Spleen (tissue), 11 donors: ENCODE data around the gene NKAIN2. TPM values are rescaled to one million over a fixed set of nuclear protein-coding genes. Genes with fewer than 3 reads are reported as not detected.

Source experiments
- DNase-seq: peaks from one replicate; pipeline ENCODE4 v3.0.0-alpha.2; 2020
- H3K27ac ChIP-seq, 8 donors: fragments of 200-600 bp; sonication (generic) in 7 of 8; 1 replicate in 4 of 8; 2 replicates in 4 of 8; pipeline versions ENCODE4 v1.5.0 to v1.8.0; 2016 to 2021; ENCODE audit warnings: inconsistent platforms in 4 of 8, mild to moderate bottlenecking in 4 of 8, moderate library complexity in 1 of 8
- H3K27me3 ChIP-seq, 7 donors: fragments of 200-600 bp; sonication (generic) in 6 of 7; replicated peaks in 1 of 7; 1 replicate in 4 of 7; 2 replicates in 3 of 7; pipeline versions ENCODE4 v1.5.0 to v1.8.0; 2016 to 2021; ENCODE audit warnings: inconsistent platforms in 3 of 7, mild to moderate bottlenecking in 1 of 7
- H3K36me3 ChIP-seq, 6 donors: fragments of 200-600 bp; sonication (generic) in 5 of 6; 1 replicate in 4 of 6; 2 replicates in 2 of 6; pipeline versions ENCODE4 v1.5.0 to v1.8.0; 2016 to 2021; ENCODE audit warnings: inconsistent platforms in 2 of 6
- H3K4me1 ChIP-seq, 6 donors: fragments of 200-600 bp; sonication (generic) in 5 of 6; 1 replicate in 3 of 6; 2 replicates in 3 of 6; pipeline versions ENCODE4 v1.5.0 to v1.8.0; 2016 to 2021; ENCODE audit warnings: inconsistent platforms in 3 of 6
- H3K4me3 ChIP-seq, 8 donors: fragments of 200-600 bp; sonication (generic) in 7 of 8; 1 replicate in 4 of 8; 2 replicates in 4 of 8; pipeline versions ENCODE4 v1.5.0 to v1.8.0; 2016 to 2021; ENCODE audit warnings: inconsistent platforms in 4 of 8, mild to moderate bottlenecking in 4 of 8, moderate library complexity in 2 of 8
- H3K9me3 ChIP-seq, 8 donors: fragments of 200-600 bp; sonication (generic) in 7 of 8; 1 replicate in 4 of 8; 2 replicates in 4 of 8; pipeline versions ENCODE4 v1.5.0 to v1.8.0; 2016 to 2021; ENCODE audit warnings: inconsistent platforms in 4 of 8
- POLR2A ChIP-seq, 3 donors: fragments of 450-650 bp; IDR thresholded peaks; one replicate each; pipeline ENCODE4 v1.5.1; 2017; ENCODE audit warnings: antibody characterized with exemption in 3 of 3, mild to moderate bottlenecking in 1 of 3
- POLR2AphosphoS5 ChIP-seq, 3 donors: sonication (generic); formaldehyde crosslinking; IDR thresholded peaks; one replicate each; pipeline ENCODE4 v1.5.1; 2017; ENCODE audit warnings: antibody characterized with exemption in 3 of 3
- WGBS, 5 donors: extraction: QIAGEN DNeasy Blood & Tissue Kit in 3 of 5; methylation state at CpG; one replicate each; pipeline versions ENCODE4 v1.1.5 to v1.1.7; 2013 to 2018; 5-methylcytosine and 5-hydroxymethylcytosine counted together
- intact Hi-C: fragments of 100-400 bp; cut with DNase I; formaldehyde crosslinking; loops from one replicate; pipeline ENCODE4 v1.15.0; 2023; ENCODE audit warnings: low total_unique reads
- polyA plus RNA-seq, 3 donors: library from polyadenylated mRNA; stranded (reverse); fragments of 200-250 nt; gene quantifications; one replicate each; pipeline ENCODE4 v1.2.1, GENCODE V29; 2013
- total RNA-seq, 7 donors: library from RNA; depleted of rRNA in 3 of 7; stranded (reverse); fragments of >200 nt in 3 of 7; fragmentation: NEBNext Ultra II Directional in 4 of 7; extraction: Animal tissue kit (Norgen Biotek cat#: 25700) in 4 of 7; gene quantifications; one replicate each; pipeline versions ENCODE4 v1.1.0 to v1.2.1, GENCODE V29; 2016 to 2021
- TF ChIP-seq, protein P1 (sequence below), 11 experiments: fragments of 200-600 bp in 7 of 11; fragments of 450-650 bp in 4 of 11; sonication (generic) in 4 of 11; IDR thresholded peaks in 8 of 11; conservative IDR thresholded peaks in 3 of 11; 1 replicate in 7 of 11; 2 replicates in 4 of 11; pipeline versions ENCODE4 v1.4.0 to v1.8.0; 2016 to 2021; ENCODE audit warnings: antibody characterized with exemption in 11 of 11, inconsistent platforms in 4 of 11, mild to moderate bottlenecking in 1 of 11
- donor health status: healthy with polysubstance abuse.
- donor health status: DM: no; HTN: no; CAD: no; lungs with moderate emphysema.
- donor health status: DM: no; HTN: no; CAD: no.
- donor health status: Bipolar disorder and iron deficiency.
- donor health status: healthy.
- donor health status: DM: no; HTN: no; CAD: no.
- donor health status: DM: yes; HTN: yes; CAD: no.

The NKAIN2 gene
- total and polyA plus RNA-seq, 10 donors = 0.13 to 0.51 (median 0.18) TPM; not detected in 4

DNA sequence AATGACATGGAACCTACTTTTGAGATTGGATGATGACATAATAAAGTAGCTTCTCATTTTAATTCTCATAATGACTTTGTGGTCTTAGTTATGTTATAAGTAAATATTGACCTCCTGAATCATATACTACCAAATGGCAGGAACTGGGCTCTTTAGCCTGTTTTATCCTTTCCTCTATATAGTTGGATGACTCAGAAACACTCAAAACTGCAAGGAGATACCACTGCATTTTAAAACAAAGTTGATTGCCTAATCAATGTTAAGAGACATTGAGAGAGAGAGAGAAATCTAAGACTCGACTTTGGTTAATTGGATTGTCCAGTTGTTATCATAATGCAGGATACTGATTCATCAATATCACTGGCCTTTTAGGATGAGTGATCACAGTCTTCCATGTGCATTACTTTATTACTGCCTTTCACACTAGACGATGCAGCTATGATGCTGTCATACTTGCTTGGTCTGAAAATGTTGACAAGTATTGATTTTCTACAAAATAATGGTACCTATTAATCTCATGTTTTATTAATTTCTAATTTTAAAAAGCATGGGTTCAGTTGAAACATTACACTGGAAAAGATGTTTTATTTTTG lies 320.0 kb downstream of the NKAIN2 start:
- no peak for DNase-seq
- Histone ChIP-seq H3K4me1 (no peaks in the 10 kb centered on the region), H3K36me3 (no peaks in the 10 kb centered on the region), H3K27me3 (no peaks in the 10 kb centered on the region), H3K27ac (no peak overlapping the region), H3K9me3 (no peaks in the 10 kb centered on the region), H3K4me3 (no peak overlapping the region)
- no peak for TF ChIP-seq POLR2A (IDR thresholded peaks at IDR 0.05)
- TF ChIP-seq, protein P1, sequence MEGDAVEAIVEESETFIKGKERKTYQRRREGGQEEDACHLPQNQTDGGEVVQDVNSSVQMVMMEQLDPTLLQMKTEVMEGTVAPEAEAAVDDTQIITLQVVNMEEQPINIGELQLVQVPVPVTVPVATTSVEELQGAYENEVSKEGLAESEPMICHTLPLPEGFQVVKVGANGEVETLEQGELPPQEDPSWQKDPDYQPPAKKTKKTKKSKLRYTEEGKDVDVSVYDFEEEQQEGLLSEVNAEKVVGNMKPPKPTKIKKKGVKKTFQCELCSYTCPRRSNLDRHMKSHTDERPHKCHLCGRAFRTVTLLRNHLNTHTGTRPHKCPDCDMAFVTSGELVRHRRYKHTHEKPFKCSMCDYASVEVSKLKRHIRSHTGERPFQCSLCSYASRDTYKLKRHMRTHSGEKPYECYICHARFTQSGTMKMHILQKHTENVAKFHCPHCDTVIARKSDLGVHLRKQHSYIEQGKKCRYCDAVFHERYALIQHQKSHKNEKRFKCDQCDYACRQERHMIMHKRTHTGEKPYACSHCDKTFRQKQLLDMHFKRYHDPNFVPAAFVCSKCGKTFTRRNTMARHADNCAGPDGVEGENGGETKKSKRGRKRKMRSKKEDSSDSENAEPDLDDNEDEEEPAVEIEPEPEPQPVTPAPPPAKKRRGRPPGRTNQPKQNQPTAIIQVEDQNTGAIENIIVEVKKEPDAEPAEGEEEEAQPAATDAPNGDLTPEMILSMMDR (IDR thresholded peaks at IDR 0.05 in 8 of 11, conservative IDR thresholded peaks at IDR 0.05 in 3 of 11) = no peak
- TF ChIP-seq POLR2AphosphoS5 (IDR thresholded peaks at IDR 0.05) = no peak
- 77 to 92% (median 84%) methylated on average over 2 of the region's 2 CpGs for WGBS, 5 donors
- intact Hi-C loops = no loop called here

- WGBS, 5 donors = 79 to 89% (median 81%) methylated on average over 4 of the region's 4 CpGs
- no peaks in the 10 kb centered on the region for H3K36me3 ChIP-seq
Measured at GRCh38 chr6:124131259-124131658, 327.6 kb downstream of the NKAIN2 start.

GRCh38 chr6:124131779-124132178 lies 328.1 kb downstream of the NKAIN2 start:
- DNase-seq = no peak
- no peaks in the 10 kb centered on the region for H3K4me1 ChIP-seq
- H3K36me3 ChIP-seq = no peaks in the 10 kb centered on the region
- H3K4me3 ChIP-seq = no peak overlapping the region
- no peaks in the 10 kb centered on the region for H3K27me3 ChIP-seq
- peaks cover 0 to 31% (median 0%) of the 10 kb centered on the region in 8 donors for H3K9me3 ChIP-seq
- intact Hi-C loops = no loop called here
- no peak overlapping the region for H3K27ac ChIP-seq
- TF ChIP-seq, protein P1 (IDR thresholded peaks at IDR 0.05 in 8 of 11, conservative IDR thresholded peaks at IDR 0.05 in 3 of 11) = no peak
- TF ChIP-seq POLR2AphosphoS5 (IDR thresholded peaks at IDR 0.05) = no peak
- TF ChIP-seq POLR2A (IDR thresholded peaks at IDR 0.05) = no peak

More at GRCh38 chr6:124131259-124131658, 327.6 kb downstream of the NKAIN2 start:
- no peak for DNase-seq
- H3K27ac ChIP-seq = no peak overlapping the region
- intact Hi-C loops = no loop called here
- H3K27me3 ChIP-seq = no peaks in the 10 kb centered on the region
- no peak overlapping the region for H3K4me3 ChIP-seq
- TF ChIP-seq POLR2A (IDR thresholded peaks at IDR 0.05) (no peak), POLR2AphosphoS5 (IDR thresholded peaks at IDR 0.05) (no peak)
- TF ChIP-seq, protein P1 (IDR thresholded peaks at IDR 0.05 in 8 of 11, conservative IDR thresholded peaks at IDR 0.05 in 3 of 11) = no peak
- H3K4me1 ChIP-seq = no peaks in the 10 kb centered on the region
- peaks cover 0 to 31% (median 0%) of the 10 kb centered on the region in 8 donors for H3K9me3 ChIP-seq

DNA sequence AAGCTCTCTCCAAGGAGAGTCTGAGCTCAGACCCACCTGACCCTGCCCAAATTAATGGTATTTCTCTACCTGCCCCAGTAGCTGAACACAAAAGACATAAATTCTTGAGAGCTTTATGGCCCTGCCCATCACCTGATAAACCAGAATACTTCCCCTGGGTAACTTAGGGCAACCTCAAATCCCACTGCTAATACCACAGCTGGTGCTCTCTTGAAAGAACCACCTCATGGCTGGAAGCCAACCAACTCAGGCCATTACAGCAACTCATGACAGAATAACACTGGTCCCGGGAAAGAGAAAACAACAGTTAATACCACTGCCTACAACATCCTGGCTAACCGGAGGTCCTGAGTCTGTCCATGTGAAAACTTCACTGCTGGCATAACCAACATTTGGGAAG lies 328.6 kb downstream of the NKAIN2 start:
- Histone ChIP-seq H3K27me3 (no peaks in the 10 kb centered on the region), H3K27ac (no peak overlapping the region), H3K4me1 (no peaks in the 10 kb centered on the region), H3K36me3 (no peaks in the 10 kb centered on the region), H3K9me3 (peaks cover 0 to 31% (median 0%) of the 10 kb centered on the region in 8 donors), H3K4me3 (no peak overlapping the region)
- WGBS, 5 donors = 39 to 84% (median 57%) methylated on average over 2 of the region's 2 CpGs
- intact Hi-C loops = no loop called here
- TF ChIP-seq, protein P1 (IDR thresholded peaks at IDR 0.05 in 8 of 11, conservative IDR thresholded peaks at IDR 0.05 in 3 of 11) = no peak
- TF ChIP-seq POLR2A (IDR thresholded peaks at IDR 0.05) = no peak
- no peak for TF ChIP-seq POLR2AphosphoS5 (IDR thresholded peaks at IDR 0.05)
- DNase-seq = no peak
